T-helper 2 cell treated with Interferon-gamma antibody and Interleukin-4, amounts not matched to agents 5 μg/mL and 100 μg/mL, for 36 hours (primary cell): ENCODE results near the gene ZNF202.
"Not testable (repeated sequence)": the region's sequence is repeated elsewhere in the genome, so short reads cannot be mapped to it uniquely, and the experiment has no call there.

Experiments used
- DNase-seq: peaks from one replicate; pipeline ENCODE4 v3.0.0; 2021; ENCODE audit warnings: low spot score
- H3K27ac Mint-ChIP-seq: one replicate; pipeline ENCODE4 v1.8.0; 2021; ENCODE audit warnings: mild to moderate bottlenecking, mixed read lengths
- H3K27me3 Mint-ChIP-seq: one replicate; pipeline ENCODE4 v1.8.0; 2021; ENCODE audit warnings: low read depth, mixed read lengths
- H3K36me3 Mint-ChIP-seq: one replicate; pipeline ENCODE4 v1.8.0; 2021; ENCODE audit warnings: low read depth, mixed read lengths
- H3K4me1 Mint-ChIP-seq: one replicate; pipeline ENCODE4 v1.8.0; 2021; ENCODE audit warnings: low read depth, mixed read lengths
- H3K4me3 Mint-ChIP-seq: one replicate; pipeline ENCODE4 v1.8.0; 2022; ENCODE audit warnings: mild to moderate bottlenecking, moderate library complexity, mixed read lengths
- H3K9me3 Mint-ChIP-seq: one replicate; pipeline ENCODE4 v1.8.0; 2021; ENCODE audit warnings: mixed read lengths

ZNF202 gene

GRCh38 chr11:123718469-123718868 lies 23.0 kb downstream of the ZNF202 start:
- Mint-ChIP-seq H3K4me1 (no peaks in the 10 kb centered on the region), H3K27ac (no peak overlapping the region), H3K9me3 (no peaks in the 10 kb centered on the region), H3K4me3 (no peak overlapping the region), H3K36me3 (peaks cover 4% of the 10 kb centered on the region), H3K27me3 (peaks cover 22% of the 10 kb centered on the region)
- DNase-seq = no peak

GRCh38 chr11:123718063-123718462 lies 23.4 kb downstream of the ZNF202 start:
- Mint-ChIP-seq H3K27me3 (peaks cover 22% of the 10 kb centered on the region), H3K4me3 (no peak overlapping the region), H3K4me1 (no peaks in the 10 kb centered on the region), H3K9me3 (no peaks in the 10 kb centered on the region), H3K36me3 (peaks cover 3% of the 10 kb centered on the region), H3K27ac (no peak overlapping the region)
- no peak for DNase-seq

- H3K27ac Mint-ChIP-seq, H3K36me3 Mint-ChIP-seq, H3K9me3 Mint-ChIP-seq, DNase-seq, H3K4me1 Mint-ChIP-seq, H3K4me3 Mint-ChIP-seq: not testable (repeated sequence)
- H3K27me3 Mint-ChIP-seq = peaks cover 28% of the 10 kb centered on the region
Measured at GRCh38 chr11:123712627-123713026, 28.8 kb downstream of the ZNF202 start.

- Mint-ChIP-seq H3K4me3 (no peak overlapping the region), H3K27ac (no peak overlapping the region), H3K4me1 (peaks cover 3% of the 10 kb centered on the region), H3K27me3 (peaks cover 9% of the 10 kb centered on the region), H3K36me3 (no peaks in the 10 kb centered on the region), H3K9me3 (no peaks in the 10 kb centered on the region)
- DNase-seq = peak; percentile 31
Measured at GRCh38 chr11:123707606-123708205, 33.8 kb downstream of the ZNF202 start.

GRCh38 chr11:123707206-123707605 lies 34.3 kb downstream of the ZNF202 start:
- Mint-ChIP-seq H3K36me3 (no peaks in the 10 kb centered on the region), H3K27me3 (peaks cover 9% of the 10 kb centered on the region), H3K4me3 (no peak overlapping the region), H3K27ac (no peak overlapping the region), H3K4me1 (peaks cover 3% of the 10 kb centered on the region), H3K9me3 (no peaks in the 10 kb centered on the region)
- DNase-seq = no peak

- no peaks in the 10 kb centered on the region for H3K36me3 Mint-ChIP-seq
- H3K4me3 Mint-ChIP-seq = no peak overlapping the region
- peaks cover 5% of the 10 kb centered on the region for H3K27me3 Mint-ChIP-seq
Measured at GRCh38 chr11:123704341-123704740, 37.1 kb downstream of the ZNF202 start.

GRCh38 chr11:123702696-123703095 lies 38.8 kb downstream of the ZNF202 start:
- peaks cover 5% of the 10 kb centered on the region for H3K27me3 Mint-ChIP-seq
- H3K9me3 Mint-ChIP-seq = no peaks in the 10 kb centered on the region
- H3K4me3 Mint-ChIP-seq = no peak overlapping the region
- no peaks in the 10 kb centered on the region for H3K36me3 Mint-ChIP-seq
- peaks cover 3% of the 10 kb centered on the region for H3K4me1 Mint-ChIP-seq
- no peak overlapping the region for H3K27ac Mint-ChIP-seq
- no peak for DNase-seq

More at GRCh38 chr11:123704341-123704740, 37.1 kb downstream of the ZNF202 start:
- no peak overlapping the region for H3K27ac Mint-ChIP-seq
- H3K9me3 Mint-ChIP-seq = no peaks in the 10 kb centered on the region
- H3K4me1 Mint-ChIP-seq = peaks cover 3% of the 10 kb centered on the region
- DNase-seq = no peak

- Mint-ChIP-seq H3K4me3 (no peak overlapping the region), H3K4me1 (no peaks in the 10 kb centered on the region)
Measured at GRCh38 chr11:123702139-123702538, 39.3 kb downstream of the ZNF202 start.

GRCh38 chr11:123700772-123701171 lies 40.7 kb downstream of the ZNF202 start:
- Mint-ChIP-seq H3K4me1 (no peaks in the 10 kb centered on the region), H3K36me3 (no peaks in the 10 kb centered on the region), H3K27ac (no peak overlapping the region), H3K27me3 (peaks cover 2% of the 10 kb centered on the region), H3K9me3 (no peaks in the 10 kb centered on the region), H3K4me3 (no peak overlapping the region)
- DNase-seq = no peak

More at GRCh38 chr11:123702139-123702538, 39.3 kb downstream of the ZNF202 start:
- H3K27me3 Mint-ChIP-seq = peaks cover 2% of the 10 kb centered on the region
- no peaks in the 10 kb centered on the region for H3K36me3 Mint-ChIP-seq
- no peaks in the 10 kb centered on the region for H3K9me3 Mint-ChIP-seq
- H3K27ac Mint-ChIP-seq = no peak overlapping the region
- no peak for DNase-seq

GRCh38 chr11:123698546-123699127 lies 42.8 kb downstream of the ZNF202 start:
- peaks cover 7% of the 10 kb centered on the region for H3K27me3 Mint-ChIP-seq
- no peaks in the 10 kb centered on the region for H3K36me3 Mint-ChIP-seq
- no peak overlapping the region for H3K4me3 Mint-ChIP-seq
- no peaks in the 10 kb centered on the region for H3K9me3 Mint-ChIP-seq
- no peaks in the 10 kb centered on the region for H3K4me1 Mint-ChIP-seq
- DNase-seq = no peak
- H3K27ac Mint-ChIP-seq = no peak overlapping the region

GRCh38 chr11:123696183-123696582 lies 45.3 kb downstream of the ZNF202 start:
- Mint-ChIP-seq H3K27ac (no peak overlapping the region), H3K27me3 (peaks cover 19% of the 10 kb centered on the region), H3K4me3 (no peak overlapping the region), H3K36me3 (no peaks in the 10 kb centered on the region), H3K4me1 (no peaks in the 10 kb centered on the region), H3K9me3 (no peaks in the 10 kb centered on the region)
- no peak for DNase-seq

- Mint-ChIP-seq H3K36me3 (no peaks in the 10 kb centered on the region), H3K27ac (no peak overlapping the region), H3K9me3 (no peaks in the 10 kb centered on the region), H3K27me3 (peaks cover 19% of the 10 kb centered on the region), H3K4me1 (no peaks in the 10 kb centered on the region), H3K4me3 (no peak overlapping the region)
- no peak for DNase-seq
Measured at GRCh38 chr11:123695231-123695630, 46.2 kb downstream of the ZNF202 start.

GRCh38 chr11:123694551-123694950 lies 46.9 kb downstream of the ZNF202 start:
- no peak overlapping the region for H3K27ac Mint-ChIP-seq
- H3K36me3 Mint-ChIP-seq = no peaks in the 10 kb centered on the region
- DNase-seq = no peak
- no peaks in the 10 kb centered on the region for H3K4me1 Mint-ChIP-seq
- no peaks in the 10 kb centered on the region for H3K9me3 Mint-ChIP-seq
- H3K4me3 Mint-ChIP-seq = no peak overlapping the region
- peaks cover 18% of the 10 kb centered on the region for H3K27me3 Mint-ChIP-seq

GRCh38 chr11:123692961-123693360 lies 48.5 kb downstream of the ZNF202 start:
- no peaks in the 10 kb centered on the region for H3K36me3 Mint-ChIP-seq
- H3K27ac Mint-ChIP-seq = no peak overlapping the region
- no peak for DNase-seq
- no peaks in the 10 kb centered on the region for H3K4me1 Mint-ChIP-seq
- H3K4me3 Mint-ChIP-seq = no peak overlapping the region
- H3K27me3 Mint-ChIP-seq = peaks cover 20% of the 10 kb centered on the region
- H3K9me3 Mint-ChIP-seq = no peaks in the 10 kb centered on the region

- no peaks in the 10 kb centered on the region for H3K4me1 Mint-ChIP-seq
- DNase-seq = peak; percentile 9
- no peaks in the 10 kb centered on the region for H3K36me3 Mint-ChIP-seq
- H3K27me3 Mint-ChIP-seq = peaks cover 34% of the 10 kb centered on the region
- no peaks in the 10 kb centered on the region for H3K9me3 Mint-ChIP-seq
- H3K4me3 Mint-ChIP-seq = no peak overlapping the region
- no peak overlapping the region for H3K27ac Mint-ChIP-seq
Measured at GRCh38 chr11:123690485-123690884, 51.0 kb downstream of the ZNF202 start.
